SK-N-MC (cell line): ENCODE measurements around the gene NLGN1.
A peak's percentile ranks its signal among the peaks of the same experiment; 100 is the strongest.
"Not testable (repeated sequence)": the region's sequence is repeated elsewhere in the genome, so short reads cannot be mapped to it uniquely, and the experiment has no call there.

Source experiments
- DNase-seq: peaks from one replicate; pipeline ENCODE4 v3.0.0-alpha.2; 2011; ENCODE audit warnings: low read depth, low spot score
- H3K27ac ChIP-seq: fragments of 200-600 bp; sonication (generic); 2 replicates; pipeline ENCODE4 v1.5.1; 2016; ENCODE audit warnings: mixed run types
- H3K36me3 ChIP-seq: fragments of 200-600 bp; sonication (generic); 2 replicates; pipeline ENCODE4 v1.6.1; 2017; ENCODE audit warnings: antibody characterized with exemption, low read length, mixed read lengths; ENCODE audit not compliant: insufficient read depth
- H3K4me3 ChIP-seq: fragments of 200-600 bp; sonication (generic); 2 replicates; pipeline ENCODE4 v1.5.1; 2016
- H3K9ac ChIP-seq: fragments of 200-600 bp; sonication (generic); 2 replicates; pipeline ENCODE4 v1.8.0; 2017; ENCODE audit warnings: mixed run types, mixed read lengths; ENCODE audit not compliant: insufficient read length
- H3K9me3 ChIP-seq: fragments of 200-600 bp; sonication (generic); 2 replicates; pipeline ENCODE4 v1.6.1; 2017; ENCODE audit warnings: low read depth, mild to moderate bottlenecking, antibody characterized with exemption, low read length, moderate library complexity, mixed read lengths
- EZH2 ChIP-seq: fragments of 200-600 bp; sonication (generic); IDR thresholded peaks from one replicate; pipeline ENCODE4 v1.6.1; 2017; ENCODE audit warnings: antibody characterized with exemption
- FOXP2 ChIP-seq: optimal IDR thresholded peaks from 2 replicates; pipeline ENCODE3; 2011; ENCODE audit warnings: mild to moderate bottlenecking, moderate library complexity; ENCODE audit not compliant: insufficient read depth; ENCODE audit errors: extremely low read length, control extremely low read depth
- POLR2AphosphoS5 ChIP-seq: IDR thresholded peaks from 2 replicates; pipeline ENCODE4 v1.6.1; 2012; ENCODE audit warnings: mild to moderate bottlenecking, low read depth, low read length, borderline replicate concordance

The NLGN1 gene

DNA sequence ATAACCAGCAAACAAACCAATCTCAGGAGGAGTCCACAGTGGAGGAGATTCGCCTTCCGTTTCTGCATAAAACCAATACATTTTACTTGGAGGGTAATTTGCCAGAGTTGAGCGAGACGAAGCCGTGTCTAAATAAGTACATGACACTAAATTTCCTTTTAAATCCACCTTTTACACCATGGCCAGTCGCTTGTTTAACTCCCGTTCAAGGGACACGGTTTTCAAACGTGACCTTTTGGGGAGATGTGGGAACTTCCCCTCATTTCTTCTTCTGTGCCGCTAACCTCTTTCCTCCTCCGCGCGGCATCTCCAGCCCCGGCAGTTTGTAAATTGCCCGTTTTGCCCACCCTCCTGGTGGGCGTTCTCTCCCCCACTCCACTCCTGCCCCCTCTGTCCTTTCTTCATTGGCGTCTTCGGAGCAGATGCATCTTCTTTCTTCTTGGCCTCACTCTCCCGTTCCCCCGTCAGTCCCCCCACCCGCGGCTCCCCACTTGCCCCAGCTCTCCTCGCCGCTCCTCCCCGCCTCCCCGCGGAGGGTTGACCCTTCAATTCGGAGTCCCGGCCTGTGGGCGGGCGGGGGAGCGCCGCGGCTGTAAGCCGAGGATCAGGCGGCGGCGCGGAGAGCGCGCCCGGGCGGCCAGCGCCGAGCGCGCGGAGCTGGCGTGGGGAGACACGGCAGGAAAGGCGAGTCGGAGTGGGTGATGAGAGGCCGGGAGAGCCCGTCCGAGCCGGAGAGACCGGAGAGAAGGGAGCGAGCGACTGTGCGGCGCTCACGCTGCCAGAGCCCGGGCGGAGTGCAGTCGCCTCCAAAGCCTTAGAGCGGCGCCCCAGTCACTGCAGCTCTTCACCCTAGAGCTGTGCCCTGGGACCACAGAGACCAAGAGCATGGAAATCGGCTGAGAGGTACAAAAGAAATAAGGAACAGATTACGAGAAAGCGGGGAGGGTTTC, at the start of gene NLGN1:
NLGN1 (plus strand) TSS at position 584 of the 950 bp plus-strand sequence.
- Histone ChIP-seq H3K9me3 (no peaks in the 10 kb centered on the region), H3K4me3 (peak within 1 kb of the TSS; percentile 93), H3K9ac (peak within 1 kb of the TSS; percentile 70), H3K36me3 (no peaks in the 10 kb centered on the region), H3K27ac (no peak within 1 kb of the TSS)
- DNase-seq = no peak
- TF ChIP-seq FOXP2 (no peak), EZH2 (no peak), POLR2AphosphoS5 (no peak; the same call in 1 of the 2 replicates)

GRCh38 chr3:173351886-173352285, 45.7 kb upstream of the NLGN1 start:
- TF ChIP-seq EZH2 = no peak
- no peak for TF ChIP-seq POLR2AphosphoS5
- TF ChIP-seq FOXP2 = no peak
- H3K4me3 ChIP-seq = no peak overlapping the region
- H3K27ac ChIP-seq = no peak overlapping the region
- no peak overlapping the region for H3K9ac ChIP-seq
- no peaks in the 10 kb centered on the region for H3K9me3 ChIP-seq
- no peak for DNase-seq
- no peaks in the 10 kb centered on the region for H3K36me3 ChIP-seq

DNA sequence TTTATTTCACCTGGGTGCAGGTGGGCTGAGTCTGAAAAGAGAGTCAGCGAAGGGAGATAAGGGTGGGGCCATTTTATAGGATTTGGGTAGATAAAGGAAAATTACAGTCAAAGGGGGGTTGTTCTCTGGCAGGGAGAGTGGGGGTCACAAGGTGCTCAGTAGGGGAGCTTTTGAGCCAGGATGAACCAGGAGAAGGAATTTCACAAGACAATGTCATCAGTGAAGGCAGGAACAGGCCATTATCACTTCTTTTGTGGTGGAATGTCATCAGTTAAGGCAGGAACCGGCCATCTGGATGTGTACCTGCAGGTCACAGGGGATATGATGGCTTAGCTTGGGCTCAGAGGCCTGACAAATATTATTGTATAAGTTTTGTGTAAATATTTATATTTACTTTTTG, 44.4 kb upstream of the NLGN1 start:
- H3K36me3 ChIP-seq, H3K9me3 ChIP-seq, H3K4me3 ChIP-seq, H3K27ac ChIP-seq, H3K9ac ChIP-seq, DNase-seq: not testable (repeated sequence)

DNA sequence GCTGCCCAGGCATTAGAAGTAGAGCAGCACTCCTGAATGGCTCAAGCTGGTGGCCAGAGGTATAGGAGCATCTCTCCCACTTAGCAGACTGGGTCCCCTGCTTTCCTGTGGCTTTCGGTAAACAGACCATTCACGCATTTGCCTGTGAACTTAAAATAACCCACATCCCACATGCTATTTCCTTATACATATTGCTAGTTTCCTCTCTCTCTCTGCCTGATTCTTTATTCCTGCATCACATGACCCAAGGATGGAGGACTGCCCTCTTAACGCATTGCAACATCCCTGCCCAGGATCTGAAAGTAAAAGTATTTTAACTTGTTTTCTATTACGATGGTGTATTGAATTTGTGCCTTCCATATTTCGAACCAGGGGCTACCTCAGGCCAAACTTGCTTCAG, 43.4 kb upstream of the NLGN1 start:
- H3K4me3 ChIP-seq = no peak overlapping the region
- no peaks in the 10 kb centered on the region for H3K9me3 ChIP-seq
- DNase-seq = no peak
- TF ChIP-seq POLR2AphosphoS5 = no peak
- no peak for TF ChIP-seq EZH2
- no peak for TF ChIP-seq FOXP2
- no peak overlapping the region for H3K27ac ChIP-seq
- no peaks in the 10 kb centered on the region for H3K36me3 ChIP-seq
- H3K9ac ChIP-seq = no peak overlapping the region

DNA sequence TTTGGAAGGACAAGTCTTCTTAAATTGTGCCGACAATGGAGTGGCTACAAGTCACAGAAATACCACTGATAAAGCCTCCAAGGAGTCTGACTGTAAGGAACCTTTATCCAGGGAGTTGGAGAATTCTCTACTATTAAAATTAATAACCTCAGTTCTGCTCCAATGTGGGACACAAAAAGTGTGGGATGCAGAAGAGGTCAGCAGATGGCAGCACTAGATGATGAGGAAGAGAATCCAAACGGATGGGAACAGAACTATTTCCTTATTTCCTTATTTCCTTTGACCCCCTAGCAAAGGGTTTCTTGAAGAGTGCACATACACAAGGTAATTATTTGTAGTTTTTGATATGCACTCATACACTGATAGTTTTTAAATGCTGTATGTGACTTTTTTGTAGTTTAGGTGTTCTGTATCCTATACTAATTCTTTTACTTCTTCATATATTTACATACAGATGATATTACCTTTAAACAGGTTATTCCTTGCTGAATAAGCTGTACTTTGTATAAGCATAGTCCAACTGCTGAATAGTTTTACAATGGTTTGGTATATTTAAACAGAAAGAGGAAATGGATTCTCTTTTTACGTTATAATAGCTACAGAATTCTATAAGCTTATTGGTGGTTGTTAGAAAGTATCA, 25.6 kb upstream of the NLGN1 start:
- H3K9ac ChIP-seq = no peak overlapping the region
- no peaks in the 10 kb centered on the region for H3K9me3 ChIP-seq
- H3K27ac ChIP-seq = no peak overlapping the region
- H3K36me3 ChIP-seq = no peaks in the 10 kb centered on the region
- peak; percentile 70 for DNase-seq
- TF ChIP-seq POLR2AphosphoS5 (no peak), FOXP2 (no peak), EZH2 (no peak)
- H3K4me3 ChIP-seq = no peak overlapping the region

DNA sequence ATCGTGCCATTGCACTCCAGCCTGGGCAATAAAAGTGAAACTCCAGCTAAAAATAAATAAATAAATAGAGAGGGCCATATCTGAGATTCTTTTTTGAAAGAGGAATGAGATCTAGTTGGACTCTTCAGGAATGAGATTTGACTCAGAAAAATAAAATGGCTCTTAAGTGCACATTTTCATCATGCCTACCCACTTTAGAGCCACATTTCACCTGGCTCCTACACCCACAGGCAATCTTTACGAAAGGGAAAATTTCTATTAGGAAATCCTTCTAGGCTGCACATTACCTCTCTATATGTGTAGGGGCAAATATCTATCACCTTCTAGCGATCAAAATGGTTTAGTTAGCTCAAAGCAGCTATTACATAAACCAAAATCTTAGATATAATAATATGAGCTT, 16.9 kb upstream of the NLGN1 start:
- DNase-seq = no peak
- H3K9ac ChIP-seq = no peak overlapping the region
- no peak overlapping the region for H3K4me3 ChIP-seq
- no peak overlapping the region for H3K27ac ChIP-seq
- TF ChIP-seq EZH2 (no peak), FOXP2 (no peak), POLR2AphosphoS5 (no peak)
- no peaks in the 10 kb centered on the region for H3K9me3 ChIP-seq
- H3K36me3 ChIP-seq = no peaks in the 10 kb centered on the region

- not testable (repeated sequence) for DNase-seq, H3K36me3 ChIP-seq, H3K4me3 ChIP-seq, H3K9me3 ChIP-seq, H3K9ac ChIP-seq, H3K27ac ChIP-seq
These were observed 15.6 kb upstream of the NLGN1 start for GRCh38 chr3:173381936-173382335.

GRCh38 chr3:173395073-173395411, 2.5 kb upstream of the NLGN1 start:
- H3K36me3 ChIP-seq = no peaks in the 10 kb centered on the region
- TF ChIP-seq POLR2AphosphoS5 (no peak), FOXP2 (no peak), EZH2 (no peak)
- peak overlapping the region; percentile 16; the same call in 1 of the 2 replicates for H3K27ac ChIP-seq
- DNase-seq = no peak
- H3K9ac ChIP-seq = peak overlapping the region; percentile 68
- H3K4me3 ChIP-seq = peak overlapping the region; percentile 93
- H3K9me3 ChIP-seq = no peaks in the 10 kb centered on the region

DNA sequence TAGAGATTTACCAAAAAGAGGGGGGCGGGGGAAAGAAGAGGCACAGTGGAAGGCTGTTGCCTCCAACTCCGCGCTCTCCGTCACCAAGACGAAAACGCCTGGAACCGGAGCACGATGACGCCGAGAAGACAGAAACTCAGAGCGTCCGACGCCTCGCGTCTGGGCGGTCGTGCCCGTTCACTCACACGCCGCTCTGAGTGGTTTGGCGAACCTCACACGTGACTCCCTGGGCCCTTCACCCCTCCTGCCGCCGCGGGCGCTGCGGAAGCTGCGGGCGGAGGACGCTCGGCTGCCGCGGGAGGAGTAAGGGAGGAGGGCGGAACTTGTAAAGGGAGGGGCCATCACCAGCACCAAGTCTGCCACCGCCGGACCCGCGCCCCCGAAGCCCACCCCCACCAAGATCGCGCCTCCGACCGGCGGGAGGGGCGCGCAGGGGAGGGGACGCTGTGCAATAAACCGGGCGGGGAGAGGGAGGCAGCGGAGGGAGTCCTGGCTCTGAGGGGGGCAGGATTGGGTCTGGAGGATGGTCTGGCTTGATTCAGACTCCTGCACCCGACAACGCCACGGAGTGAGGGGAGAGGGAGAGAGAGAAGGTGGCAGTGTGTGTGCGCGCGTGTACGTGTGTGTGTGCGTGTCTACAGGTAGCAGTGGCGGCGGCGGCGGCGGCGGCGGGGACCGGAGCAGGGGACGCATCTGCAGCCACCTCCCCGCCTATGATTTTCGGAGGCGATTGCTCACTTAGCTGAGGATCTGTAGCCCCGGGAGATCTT, 1.9 kb upstream of the NLGN1 start:
- Histone ChIP-seq H3K36me3 (no peaks in the 10 kb centered on the region), H3K9ac (peak overlapping the region; percentile 68), H3K4me3 (peak overlapping the region; percentile 93), H3K27ac (peak overlapping the region; percentile 16; the same call in 1 of the 2 replicates), H3K9me3 (no peaks in the 10 kb centered on the region)
- DNase-seq = no peak
- TF ChIP-seq FOXP2 (no peak), POLR2AphosphoS5 (peak; percentile 85), EZH2 (no peak)
